ENCODE measurements around the gene TBCD.

TBCD gene

DNA sequence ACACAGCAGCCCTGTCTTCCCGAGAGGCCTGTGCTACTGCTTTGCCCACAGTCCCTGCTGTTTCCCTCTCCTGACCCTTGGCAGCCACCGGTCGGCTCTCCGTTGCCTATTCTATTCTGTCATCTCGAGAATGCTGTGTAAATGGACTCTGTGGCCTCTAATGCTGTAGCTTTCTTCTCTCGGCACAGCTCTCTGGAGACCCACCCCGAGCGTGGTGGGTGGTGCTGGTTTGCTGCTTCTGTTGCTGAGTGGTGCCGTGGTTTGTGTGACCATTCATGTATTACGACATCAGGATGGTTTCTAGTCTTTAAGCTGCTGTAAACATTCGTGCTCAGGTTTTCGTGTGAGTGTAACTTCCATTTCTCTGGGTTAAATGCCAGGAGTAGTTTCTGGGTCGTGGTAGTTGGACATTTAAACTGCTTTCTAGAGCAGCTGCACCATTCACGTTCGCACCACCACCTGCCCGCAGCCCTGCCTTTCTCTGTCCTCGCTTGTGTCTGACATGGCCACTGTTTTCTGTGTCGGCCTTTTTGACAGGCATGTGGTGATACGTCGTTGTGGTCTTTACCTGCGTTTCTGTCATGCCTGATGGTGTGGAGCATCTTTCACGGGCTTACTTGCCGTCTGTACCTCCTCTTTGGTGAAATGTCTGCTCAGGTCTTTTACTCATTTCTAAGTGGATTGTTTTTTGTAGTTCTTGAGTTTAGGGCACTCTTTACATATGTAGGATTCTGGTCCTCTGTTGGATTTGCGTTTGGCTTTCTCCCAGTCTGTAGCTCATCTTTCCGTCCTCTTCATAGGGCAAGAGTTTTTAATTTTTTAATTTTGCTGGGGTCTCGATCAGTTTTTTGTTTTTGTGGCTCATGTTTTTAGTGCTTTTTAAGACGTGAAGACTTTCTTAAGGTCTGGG, 135.6 kb downstream of the TBCD start:
- H3K4me3 ChIP-seq: no peak overlapping the region
- TF ChIP-seq CTCF (IDR thresholded peaks at IDR 0.05): no peak
- H3K27ac ChIP-seq: no peak overlapping the region
- no peak for DNase-seq (ENCODE audit: low spot score)

DNA sequence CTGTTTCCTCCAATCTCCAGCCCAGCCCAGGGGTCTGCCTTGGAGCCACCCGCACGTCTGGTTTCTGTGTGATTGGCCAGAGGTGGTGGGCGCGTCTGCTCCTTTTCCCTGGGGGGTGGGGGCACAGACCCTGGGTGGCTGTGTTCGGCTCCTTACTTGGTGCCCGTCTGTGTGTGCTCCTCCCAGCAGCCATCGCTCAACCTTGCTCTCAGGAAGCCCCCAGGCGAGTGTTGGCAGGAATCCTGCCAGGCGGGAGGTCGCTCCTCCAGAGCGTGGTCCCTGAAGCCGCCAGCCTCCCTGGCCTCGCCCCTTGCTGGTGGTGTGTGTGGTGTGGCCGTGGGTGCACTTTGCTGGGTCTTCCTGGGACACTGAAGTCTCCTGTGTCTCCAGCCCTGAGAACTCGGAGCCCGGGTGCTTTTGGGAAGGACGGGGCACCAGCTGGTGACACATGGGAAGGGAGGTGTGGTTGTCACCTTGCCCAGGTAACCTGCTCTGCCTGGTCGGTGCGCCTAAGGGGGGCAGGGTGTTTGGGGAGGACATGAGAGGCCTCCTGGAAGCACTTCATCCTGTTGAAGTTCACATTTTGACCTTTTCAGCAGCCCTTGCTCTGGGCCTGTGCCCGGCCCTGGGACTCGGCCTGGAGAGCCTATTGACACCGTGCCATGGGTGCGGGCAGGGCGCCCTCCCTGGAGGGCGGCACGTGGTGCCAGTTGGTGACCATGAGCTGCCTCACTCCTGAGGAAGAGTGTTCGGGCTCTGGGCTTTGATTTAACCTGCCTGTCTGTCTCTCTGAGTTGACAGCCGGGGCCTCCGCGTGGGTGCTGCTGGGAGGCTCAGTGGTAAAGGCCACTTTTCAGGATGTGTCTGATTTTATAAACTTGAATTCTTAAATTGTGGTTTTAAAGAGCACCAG, 137.0 kb downstream of the TBCD start:
- no peak overlapping the region for H3K4me3 ChIP-seq
- no peak for DNase-seq (ENCODE audit: low spot score)
- no peak overlapping the region for H3K27ac ChIP-seq
- TF ChIP-seq CTCF (IDR thresholded peaks at IDR 0.05): no peak

DNA sequence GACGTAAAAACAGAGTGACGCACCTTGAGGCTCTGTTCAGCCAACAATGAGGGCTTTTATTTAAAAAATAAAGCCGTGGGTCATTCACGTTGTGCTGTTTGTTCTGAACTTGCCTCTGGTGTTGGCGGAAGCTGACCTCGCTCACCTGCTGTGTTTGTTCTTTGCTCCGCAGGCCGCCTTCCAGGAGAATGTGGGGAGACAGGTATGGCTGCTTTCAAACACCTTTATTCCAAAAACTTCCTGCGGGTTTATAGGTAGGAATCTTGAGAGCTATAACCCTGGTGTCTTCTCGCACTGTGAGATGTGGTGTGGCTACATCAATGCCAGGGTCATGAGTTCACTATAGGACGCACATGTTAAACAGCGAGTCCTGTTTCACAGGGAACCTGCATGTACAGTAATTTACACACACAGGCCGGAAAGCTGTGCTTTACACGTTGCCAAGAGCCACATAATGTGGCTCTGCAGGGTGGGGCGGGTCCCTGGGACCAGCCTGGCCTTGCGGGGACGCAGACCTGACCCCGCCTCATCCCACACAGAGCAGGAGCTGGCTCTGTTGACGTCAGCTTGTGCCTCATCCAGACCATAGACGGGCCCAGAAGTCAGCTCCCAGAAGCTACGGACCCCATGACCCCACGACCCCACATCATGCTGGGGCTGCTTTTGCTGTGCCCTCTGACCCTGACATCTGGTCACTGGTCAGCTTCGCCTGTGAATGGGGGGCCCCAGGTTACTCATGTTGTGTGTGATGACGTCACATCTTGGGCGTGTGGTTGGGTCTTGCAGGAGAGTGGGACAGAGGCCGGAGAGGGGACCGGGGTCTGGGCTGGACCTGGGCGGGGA, 137.9 kb downstream of the TBCD start:
- TF ChIP-seq CTCF (IDR thresholded peaks at IDR 0.05): no peak
- Histone ChIP-seq H3K4me3 (no peak overlapping the region), H3K27ac (no peak overlapping the region)
- no peak for DNase-seq (ENCODE audit: low spot score)

GRCh38 chr17:82890339-82890730, 138.5 kb downstream of the TBCD start:
- H3K4me3 ChIP-seq: no peak overlapping the region
- no peak for TF ChIP-seq CTCF (IDR thresholded peaks at IDR 0.05)
- H3K27ac ChIP-seq: no peak overlapping the region
- no peak for DNase-seq (ENCODE audit: low spot score)

GRCh38 chr17:82890926-82891678, 139.2 kb downstream of the TBCD start:
- no peak for DNase-seq (ENCODE audit: low spot score)
- no peak for TF ChIP-seq CTCF (IDR thresholded peaks at IDR 0.05)
- Histone ChIP-seq H3K27ac (no peak overlapping the region), H3K4me3 (no peak overlapping the region)

DNA sequence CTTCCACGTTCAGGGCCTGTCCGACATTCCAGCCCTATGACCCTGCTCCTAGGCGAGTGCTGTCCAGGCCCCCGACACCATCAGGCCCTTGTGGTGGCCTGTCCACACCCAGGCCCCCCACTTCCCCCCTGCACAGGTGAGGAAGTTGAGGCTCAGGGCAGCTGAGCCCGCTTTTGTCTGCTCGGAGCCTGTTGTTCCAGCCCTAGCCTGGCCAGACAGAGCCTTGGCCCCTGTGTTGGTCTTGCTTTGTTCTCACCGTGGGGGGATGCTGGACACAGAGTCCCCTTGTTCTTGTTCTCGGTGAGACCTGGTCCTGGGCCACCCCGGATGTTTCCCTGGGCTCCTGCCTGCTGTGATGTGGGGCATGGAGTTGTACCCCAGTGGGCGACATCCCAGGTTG, 140.0 kb downstream of the TBCD start:
- H3K27ac ChIP-seq: no peak overlapping the region
- H3K4me3 ChIP-seq: no peak overlapping the region
- DNase-seq (ENCODE audit: low spot score): no peak
- TF ChIP-seq CTCF (IDR thresholded peaks at IDR 0.05): no peak
